Peyer's patch (tissue), 4 donors: Measurements from ENCODE around the gene MUC6.

Experiments
- CTCF ChIP-seq, 6 experiments: fragments of 450-650 bp in 4 of 6; fragments of 200-600 bp in 2 of 6; sonication (generic) in 1 of 6; IDR thresholded peaks; one replicate each; pipeline ENCODE4 v1.5.1; 2017 to 2019; ENCODE audit warnings: antibody characterized with exemption in 6 of 6, mild to moderate bottlenecking in 3 of 6, moderate library complexity in 1 of 6
- POLR2A ChIP-seq, 2 donors: fragments of 450-650 bp; IDR thresholded peaks; one replicate each; pipeline ENCODE4 v1.5.1; 2017; ENCODE audit warnings: antibody characterized with exemption in 2 of 2, mild to moderate bottlenecking in 2 of 2, moderate library complexity in 2 of 2

DNA sequence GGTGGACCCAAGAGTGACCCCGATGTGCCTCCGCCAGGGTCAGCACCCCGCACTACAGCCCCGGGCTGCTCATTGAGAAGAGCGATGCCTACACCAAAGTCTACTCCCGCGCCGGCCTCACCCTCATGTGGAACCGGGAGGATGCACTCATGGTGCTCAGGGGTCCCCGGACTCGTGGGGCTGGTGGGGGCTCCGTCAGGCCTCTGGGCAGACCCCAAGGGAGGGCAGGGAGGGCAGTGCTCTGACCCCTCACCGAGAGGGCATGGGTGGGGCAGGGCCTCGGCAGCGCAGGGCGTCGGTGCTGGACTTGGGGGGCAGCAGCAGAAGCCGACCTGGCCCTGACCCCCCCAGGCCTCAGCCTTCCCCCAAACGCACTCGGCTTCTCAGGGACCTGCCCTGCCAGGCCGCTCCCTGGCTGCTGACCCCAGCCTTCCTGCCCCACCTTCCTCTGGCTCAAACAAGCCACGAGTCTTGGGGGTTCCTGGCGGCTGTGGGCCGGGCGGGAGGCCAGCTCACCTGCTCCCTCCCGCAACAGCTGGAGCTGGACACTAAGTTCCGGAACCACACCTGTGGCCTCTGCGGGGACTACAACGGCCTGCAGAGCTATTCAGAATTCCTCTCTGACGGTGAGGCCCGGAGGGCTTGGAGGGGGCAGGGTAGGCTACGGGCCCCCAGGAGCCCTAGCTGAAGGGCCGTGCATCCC lies 41.0 kb upstream of the MUC6 start:
- no peak for TF ChIP-seq CTCF (IDR thresholded peaks at IDR 0.05)
- TF ChIP-seq POLR2A (IDR thresholded peaks at IDR 0.05): no peak
